ES-I3 (cell line): Measurements from ENCODE around the gene SPATA21.

Experiments
- H3K36me3 ChIP-seq: 2 replicates; pipeline ENCODE4 v1.6.1; 2013; ENCODE audit warnings: mild to moderate bottlenecking, low read length, control low read depth, moderate library complexity; ENCODE audit not compliant: insufficient read depth
- H3K4me1 ChIP-seq: 2 replicates; pipeline ENCODE4 v1.6.1; 2013; ENCODE audit warnings: mild to moderate bottlenecking, control low read depth, low read length; ENCODE audit not compliant: insufficient read depth
- H3K9ac ChIP-seq: 2 replicates; pipeline ENCODE4 v1.6.1; 2013; ENCODE audit warnings: low read depth, mild to moderate bottlenecking, low read length, moderate library complexity
- H3K9me3 ChIP-seq: 2 replicates; pipeline ENCODE4 v1.6.1; 2013; ENCODE audit warnings: mild to moderate bottlenecking, low read length, moderate library complexity; ENCODE audit not compliant: control insufficient read depth, insufficient read depth

The SPATA21 gene

GRCh38 chr1:16392740-16393569 lies 44.3 kb downstream of the SPATA21 start:
- Histone ChIP-seq H3K36me3 (peaks cover 3% of the 10 kb centered on the region), H3K9me3 (no peaks in the 10 kb centered on the region), H3K9ac (no peak overlapping the region), H3K4me1 (peaks cover 20% of the 10 kb centered on the region)

GRCh38 chr1:16391411-16391810 lies 45.8 kb downstream of the SPATA21 start:
- H3K9me3 ChIP-seq: no peaks in the 10 kb centered on the region
- peaks cover 20% of the 10 kb centered on the region for H3K4me1 ChIP-seq
- H3K36me3 ChIP-seq: peaks cover 3% of the 10 kb centered on the region
- H3K9ac ChIP-seq: no peak overlapping the region

- no peaks in the 10 kb centered on the region for H3K9me3 ChIP-seq
- H3K36me3 ChIP-seq: no peaks in the 10 kb centered on the region
- H3K9ac ChIP-seq: no peak overlapping the region
- H3K4me1 ChIP-seq: peaks cover 23% of the 10 kb centered on the region
Observed at GRCh38 chr1:16387201-16388188, 49.7 kb downstream of the SPATA21 start.

GRCh38 chr1:16386454-16387113 lies 50.6 kb downstream of the SPATA21 start:
- Histone ChIP-seq H3K36me3 (no peaks in the 10 kb centered on the region), H3K9ac (no peak overlapping the region), H3K9me3 (no peaks in the 10 kb centered on the region), H3K4me1 (peaks cover 16% of the 10 kb centered on the region)

- no peaks in the 10 kb centered on the region for H3K9me3 ChIP-seq
- no peak overlapping the region for H3K9ac ChIP-seq
- H3K4me1 ChIP-seq: peaks cover 13% of the 10 kb centered on the region
- H3K36me3 ChIP-seq: no peaks in the 10 kb centered on the region
Observed at GRCh38 chr1:16385659-16386453, 51.4 kb downstream of the SPATA21 start.

GRCh38 chr1:16383888-16384287 lies 53.3 kb downstream of the SPATA21 start:
- Histone ChIP-seq H3K36me3 (no peaks in the 10 kb centered on the region), H3K4me1 (peaks cover 13% of the 10 kb centered on the region), H3K9ac (no peak overlapping the region), H3K9me3 (no peaks in the 10 kb centered on the region)

GRCh38 chr1:16380868-16381267 lies 56.4 kb downstream of the SPATA21 start:
- Histone ChIP-seq H3K36me3 (no peaks in the 10 kb centered on the region), H3K9me3 (no peaks in the 10 kb centered on the region), H3K4me1 (peaks cover 24% of the 10 kb centered on the region), H3K9ac (no peak overlapping the region)

GRCh38 chr1:16378443-16378842 lies 58.8 kb downstream of the SPATA21 start:
- Histone ChIP-seq H3K4me1 (peaks cover 29% of the 10 kb centered on the region), H3K9ac (no peak overlapping the region), H3K36me3 (no peaks in the 10 kb centered on the region), H3K9me3 (no peaks in the 10 kb centered on the region)

GRCh38 chr1:16376971-16377370 lies 60.3 kb downstream of the SPATA21 start:
- no peaks in the 10 kb centered on the region for H3K9me3 ChIP-seq
- no peak overlapping the region for H3K9ac ChIP-seq
- H3K4me1 ChIP-seq: peaks cover 29% of the 10 kb centered on the region
- peaks cover 4% of the 10 kb centered on the region; the same call in 1 of the 2 replicates for H3K36me3 ChIP-seq

- no peak overlapping the region for H3K9ac ChIP-seq
- no peaks in the 10 kb centered on the region for H3K9me3 ChIP-seq
- H3K36me3 ChIP-seq: peaks cover 4% of the 10 kb centered on the region; the same call in 1 of the 2 replicates
- H3K4me1 ChIP-seq: peaks cover 29% of the 10 kb centered on the region
Observed at GRCh38 chr1:16375521-16376340, 61.5 kb downstream of the SPATA21 start.

- Histone ChIP-seq H3K9ac (no peak overlapping the region), H3K36me3 (peaks cover 4% of the 10 kb centered on the region; the same call in 1 of the 2 replicates), H3K9me3 (no peaks in the 10 kb centered on the region), H3K4me1 (peaks cover 29% of the 10 kb centered on the region)
Observed at GRCh38 chr1:16374266-16374665, 63.0 kb downstream of the SPATA21 start.

- peaks cover 4% of the 10 kb centered on the region; the same call in 1 of the 2 replicates for H3K36me3 ChIP-seq
- H3K9me3 ChIP-seq: no peaks in the 10 kb centered on the region
- H3K4me1 ChIP-seq: peaks cover 34% of the 10 kb centered on the region
- H3K9ac ChIP-seq: no peak overlapping the region
Observed at GRCh38 chr1:16372535-16373285, 64.5 kb downstream of the SPATA21 start.
